AG08396 (cell line): ENCODE measurements around the gene SYT13.
A peak's percentile ranks its signal among the peaks of the same experiment; 100 is the strongest.

Experiments used
- DNase-seq: peaks from one replicate; pipeline ENCODE4 v3.0.0; 2012; ENCODE audit warnings: low spot score, mixed read lengths

SYT13 gene

GRCh38 chr11:45218705-45219104 lies 67.4 kb downstream of the SYT13 start:
- no peak for DNase-seq

GRCh38 chr11:45217991-45218390 lies 68.2 kb downstream of the SYT13 start:
- no peak for DNase-seq

GRCh38 chr11:45216901-45217300 lies 69.2 kb downstream of the SYT13 start:
- no peak for DNase-seq

- DNase-seq, result no peak
Measured at GRCh38 chr11:45216031-45216430, 70.1 kb downstream of the SYT13 start.

GRCh38 chr11:45215098-45215865 lies 70.9 kb downstream of the SYT13 start:
- DNase-seq, result no peak

- DNase-seq, result no peak
Measured at GRCh38 chr11:45213717-45214116, 72.4 kb downstream of the SYT13 start.

- no peak for DNase-seq
Measured at GRCh38 chr11:45213316-45213665, 72.8 kb downstream of the SYT13 start.

- DNase-seq, result no peak
Measured at GRCh38 chr11:45212566-45213315, 73.4 kb downstream of the SYT13 start.

- no peak for DNase-seq
Measured at GRCh38 chr11:45211732-45212131, 74.4 kb downstream of the SYT13 start.

- DNase-seq, result no peak
Measured at GRCh38 chr11:45210846-45211245, 75.3 kb downstream of the SYT13 start.

- peak; percentile 42 for DNase-seq
Measured at GRCh38 chr11:45209891-45210699, 76.0 kb downstream of the SYT13 start.

GRCh38 chr11:45209000-45209879 lies 76.9 kb downstream of the SYT13 start:
- DNase-seq, result no peak

GRCh38 chr11:45208135-45208534 lies 78.0 kb downstream of the SYT13 start:
- DNase-seq, result no peak

GRCh38 chr11:45205978-45206377 lies 80.2 kb downstream of the SYT13 start:
- DNase-seq, result no peak

GRCh38 chr11:45204761-45205160 lies 81.4 kb downstream of the SYT13 start:
- no peak for DNase-seq

GRCh38 chr11:45193695-45194094 lies 92.4 kb downstream of the SYT13 start:
- no peak for DNase-seq
